NT2/D1 (cell line): ENCODE results near the gene IL17RD.

Experiments
- SUZ12 ChIP-seq: IDR thresholded peaks from 2 replicates; pipeline ENCODE4 v1.6.1; 2011; ENCODE audit not compliant: insufficient read length, insufficient read depth; ENCODE audit errors: extremely low read depth
- YY1 ChIP-seq: IDR thresholded peaks from 2 replicates; pipeline ENCODE4 v1.6.1; 2011; ENCODE audit not compliant: insufficient read length, insufficient read depth
- ZNF274 ChIP-seq: IDR thresholded peaks from 2 replicates; pipeline ENCODE4 v1.6.1; 2011; ENCODE audit warnings: mild to moderate bottlenecking, low read depth, low read length

DNA sequence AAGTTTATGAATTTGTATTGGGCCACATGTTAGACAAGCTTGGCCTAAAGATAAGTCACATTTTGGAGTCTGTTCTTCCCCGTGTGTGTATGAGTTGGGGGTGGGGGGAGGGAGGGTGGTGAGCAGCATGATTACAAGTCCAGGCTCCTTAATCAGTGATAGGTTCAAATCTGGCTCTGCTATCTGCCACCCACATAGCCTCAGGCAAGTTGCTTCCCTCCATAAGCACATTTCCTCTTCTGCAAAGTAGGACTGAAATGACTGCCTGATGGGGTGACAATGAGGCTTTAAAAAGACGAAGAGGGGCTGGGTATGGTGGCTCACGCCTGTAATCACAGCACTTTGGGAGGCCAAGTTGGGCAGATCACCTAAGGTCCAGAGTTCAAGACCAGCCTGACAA, 105.7 kb downstream of the IL17RD start:
- TF ChIP-seq ZNF274 (no peak), SUZ12 (no peak), YY1 (no peak)
